HS-27A (cell line): Measurements from ENCODE around the gene ERRFI1.

Source experiments
- DNase-seq: peaks from one replicate; pipeline ENCODE4 v3.0.0-alpha.2; 2012; ENCODE audit warnings: low read depth, missing footprints

The ERRFI1 gene

DNA sequence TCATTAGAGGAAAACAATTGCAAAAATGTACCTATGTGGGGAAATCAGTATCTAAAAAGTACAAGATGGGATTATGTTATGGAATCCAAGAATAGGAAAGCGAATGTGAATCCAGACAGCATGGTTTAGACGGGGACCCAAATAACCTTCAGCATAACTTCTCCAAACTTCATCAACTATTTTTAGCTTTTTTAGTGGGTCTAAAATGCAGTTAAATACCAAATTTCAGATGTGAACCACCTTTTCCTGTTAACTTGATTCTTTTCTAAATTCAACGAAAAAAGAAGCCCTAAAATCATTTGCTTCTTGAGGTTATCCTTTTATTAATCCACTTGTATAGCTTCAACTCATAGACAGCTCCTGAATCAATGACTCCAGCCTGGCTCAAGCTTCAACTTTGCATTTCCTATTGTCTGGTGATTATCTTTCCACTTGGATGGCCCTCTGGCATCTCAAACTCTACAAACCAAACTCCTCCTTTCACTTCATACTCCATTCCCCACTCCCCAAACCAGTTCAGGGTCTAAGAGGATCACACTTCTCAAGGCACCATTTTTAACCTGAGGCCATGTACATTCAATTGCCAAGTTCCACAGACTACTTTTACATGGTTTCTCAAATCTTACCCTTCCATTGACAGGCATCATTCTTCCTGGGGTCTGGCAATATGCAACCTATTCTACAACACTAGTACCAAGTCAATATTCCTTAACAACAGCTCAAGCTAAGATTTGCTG is 7.4 kb downstream of the ERRFI1 start:
- DNase-seq = no peak

DNA sequence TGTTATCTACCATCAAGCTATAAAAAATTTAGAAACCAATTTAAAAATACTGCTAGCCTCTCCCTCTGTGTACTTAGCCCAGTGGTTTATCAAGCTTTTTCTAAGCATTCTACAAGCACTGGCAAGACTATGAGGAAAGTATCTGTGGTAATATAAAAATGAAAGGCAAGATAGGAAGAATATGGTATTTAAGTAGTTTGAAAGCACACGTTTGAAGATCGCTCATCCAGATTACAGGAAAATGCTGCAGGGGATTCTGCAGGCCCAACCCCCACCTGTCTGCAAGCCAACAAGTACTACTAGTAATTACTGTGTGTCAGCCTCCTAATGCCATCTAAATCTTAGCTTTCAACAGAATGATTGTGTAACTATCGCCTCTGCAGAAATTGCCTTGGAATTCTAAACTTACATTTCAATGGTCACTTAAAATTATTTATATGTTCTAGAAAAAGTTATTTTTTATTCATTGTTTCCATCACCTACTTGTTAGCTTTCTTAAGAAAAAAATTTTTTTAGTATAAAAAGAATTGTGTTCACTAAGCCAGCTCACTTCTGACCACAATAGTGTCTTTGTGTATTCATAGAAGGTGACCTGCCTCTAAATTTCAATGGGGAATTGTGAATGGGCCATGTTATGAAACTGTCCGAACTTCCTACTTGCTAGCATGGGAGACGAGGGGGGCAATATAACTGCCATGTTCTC is 8.5 kb downstream of the ERRFI1 start:
- DNase-seq = no peak

DNA sequence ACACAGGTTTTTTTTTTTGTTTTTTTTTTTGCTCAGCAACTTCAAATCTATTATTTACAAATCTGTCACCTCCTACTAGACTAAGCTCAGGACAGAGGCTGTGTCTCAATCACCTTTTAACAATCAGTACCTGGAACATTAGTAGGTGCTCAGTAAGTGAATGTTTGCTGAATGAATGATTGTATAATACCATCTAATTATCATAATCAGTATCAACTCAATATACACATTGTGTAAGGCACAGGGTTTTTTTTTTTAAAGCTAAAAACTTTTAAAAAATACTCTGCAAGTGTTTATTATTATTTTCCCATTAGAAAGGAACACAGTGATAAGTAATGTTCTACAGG is 9.2 kb downstream of the ERRFI1 start:
- DNase-seq = no peak

DNA sequence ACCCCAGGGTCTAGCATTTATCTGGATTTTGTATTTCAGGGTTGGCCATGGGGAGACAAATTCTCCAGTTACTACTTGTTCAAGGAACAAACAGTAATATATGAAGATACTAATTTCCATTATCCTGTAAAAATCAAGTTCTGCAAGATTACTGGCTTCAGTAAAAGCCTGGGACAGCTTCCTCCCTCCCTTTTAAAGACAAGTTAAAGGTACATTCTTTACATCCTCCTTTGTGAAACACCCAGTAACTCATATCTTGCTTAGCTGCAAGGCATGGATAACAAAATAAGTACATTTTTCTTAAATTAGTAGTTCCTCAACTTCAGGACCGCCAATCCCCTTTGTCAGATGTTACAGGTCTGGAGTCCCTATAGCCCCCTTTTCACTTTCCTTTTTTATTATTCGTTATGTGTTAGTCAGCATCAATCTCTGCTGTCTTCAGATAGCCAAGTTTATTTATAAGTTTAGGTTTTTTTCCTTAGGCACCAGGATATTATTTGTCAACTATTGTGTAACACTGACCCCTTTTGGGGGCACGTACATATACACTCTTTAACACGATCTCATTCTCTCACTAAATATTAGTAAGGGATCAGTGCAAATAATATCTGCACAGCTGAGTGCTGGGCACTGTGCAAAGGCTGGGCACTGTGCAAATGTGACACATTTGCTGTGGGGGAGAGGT is 9.8 kb downstream of the ERRFI1 start:
- no peak for DNase-seq

DNA sequence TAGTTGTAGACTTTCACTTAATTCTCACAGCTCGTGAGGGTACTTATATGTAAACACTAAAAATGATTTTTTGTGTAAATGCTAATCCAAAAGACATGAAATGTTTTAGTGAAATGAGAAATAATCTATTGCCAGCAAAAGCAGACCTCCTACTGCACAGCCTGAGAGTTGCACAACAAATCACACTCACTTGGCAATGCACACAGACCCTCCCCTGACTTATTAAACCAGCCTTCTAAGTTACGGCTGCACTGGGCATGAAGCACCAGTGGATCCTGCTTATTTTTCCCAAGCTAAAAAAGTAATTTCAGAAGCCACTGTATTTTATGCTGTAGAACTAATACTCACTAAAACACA is 10.3 kb downstream of the ERRFI1 start:
- no peak for DNase-seq

DNA sequence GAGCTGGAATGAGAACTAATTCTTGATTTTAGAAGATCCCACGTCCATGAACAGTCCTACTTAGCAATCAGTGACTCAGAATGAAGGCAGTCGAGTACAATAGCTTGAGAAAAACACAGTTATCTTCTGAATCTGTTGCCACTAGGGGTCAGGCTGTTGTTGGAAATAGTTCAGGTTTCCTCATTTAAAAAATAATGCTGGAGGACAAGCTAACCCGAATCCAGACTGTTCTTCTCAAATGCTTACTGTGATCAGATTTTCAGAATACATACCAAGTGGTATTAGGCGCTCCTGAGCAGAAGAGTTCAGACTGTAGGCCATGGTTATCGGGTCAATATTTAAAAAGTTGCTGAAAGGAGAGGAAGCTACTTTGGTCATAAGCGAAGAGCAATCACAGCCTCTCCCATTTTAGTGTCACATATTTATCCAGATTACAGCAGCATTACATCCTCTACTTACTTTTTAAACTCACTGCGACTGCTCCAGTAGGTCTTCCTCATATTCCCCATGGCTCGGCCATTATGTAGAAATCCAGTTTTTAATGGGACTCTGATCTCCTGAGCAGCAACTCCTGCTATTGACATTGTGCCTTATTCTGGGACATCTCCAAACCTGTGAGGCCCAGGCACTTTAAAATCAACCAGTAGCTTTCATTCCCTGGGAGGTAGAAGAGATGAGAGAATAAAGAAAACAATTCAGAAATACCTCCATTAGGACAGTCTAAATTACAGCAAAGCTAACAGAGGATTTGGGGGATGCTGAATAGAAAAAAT is 10.9 kb downstream of the ERRFI1 start:
- peak; percentile 75 for DNase-seq

DNA sequence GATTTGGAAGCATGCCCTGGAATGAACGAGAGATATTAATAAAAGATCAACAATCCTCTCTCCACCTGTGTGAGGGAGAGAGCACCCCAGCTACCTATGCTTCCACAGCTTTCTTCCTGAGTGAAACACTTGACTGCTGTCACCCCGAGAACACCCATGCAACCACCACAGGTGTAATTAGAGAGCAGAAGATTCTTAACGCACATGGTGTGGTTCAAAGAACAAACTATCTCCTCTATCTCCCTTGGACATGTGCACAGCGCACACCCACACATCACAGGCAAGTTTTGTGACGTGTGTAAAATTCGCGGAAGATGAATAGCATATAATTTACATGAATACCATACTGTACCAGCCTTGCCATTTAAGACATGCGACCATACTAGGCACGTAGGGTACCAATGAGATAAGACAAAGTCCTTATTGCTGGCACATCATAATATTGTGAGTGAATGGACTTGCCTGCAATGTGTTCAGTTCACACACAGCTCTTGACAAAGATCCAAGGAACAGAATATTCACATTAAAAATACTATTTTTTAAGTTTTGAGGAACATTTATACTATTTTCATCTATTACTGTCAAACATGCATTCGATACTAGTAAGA is 11.6 kb downstream of the ERRFI1 start:
- DNase-seq = no peak

DNA sequence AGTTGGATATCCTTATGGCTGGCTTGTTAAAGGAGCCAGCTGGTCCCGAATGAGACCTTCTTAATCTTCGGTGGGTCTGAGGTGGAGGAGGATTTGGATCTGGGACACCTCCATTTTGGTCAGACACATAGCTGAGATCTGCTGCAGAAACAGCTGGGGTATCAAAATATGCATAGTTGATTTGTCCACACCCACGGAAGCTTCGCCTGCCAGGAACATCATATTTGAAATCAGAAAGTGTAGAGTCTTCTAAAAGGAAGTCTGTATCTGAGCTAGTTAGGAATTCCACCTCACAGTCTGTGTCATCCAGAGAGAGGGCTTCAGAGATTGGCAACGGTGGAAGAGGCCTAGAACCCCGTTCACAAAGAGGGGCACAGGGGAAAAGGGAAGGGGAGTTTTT is 12.3 kb downstream of the ERRFI1 start:
- no peak for DNase-seq

DNA sequence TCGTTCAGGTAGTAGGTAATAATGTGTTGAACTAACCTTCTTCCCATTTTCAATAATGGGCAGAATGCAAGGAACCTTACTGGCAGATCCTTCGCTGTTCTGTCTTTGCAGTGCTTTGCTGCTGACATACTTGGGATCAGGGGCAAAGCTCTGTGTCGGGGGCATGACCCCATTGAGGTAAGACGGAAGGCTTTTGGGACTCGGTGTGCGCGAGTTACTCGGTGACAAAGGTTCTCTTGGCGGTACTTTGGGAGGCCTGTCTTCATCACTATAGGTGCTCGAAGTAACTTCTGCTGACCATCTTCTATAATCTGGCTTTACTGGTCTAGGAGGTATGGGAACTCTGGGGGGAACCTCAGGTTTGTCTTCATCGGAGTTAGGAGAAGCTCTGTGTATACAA is 12.7 kb downstream of the ERRFI1 start:
- no peak for DNase-seq

DNA sequence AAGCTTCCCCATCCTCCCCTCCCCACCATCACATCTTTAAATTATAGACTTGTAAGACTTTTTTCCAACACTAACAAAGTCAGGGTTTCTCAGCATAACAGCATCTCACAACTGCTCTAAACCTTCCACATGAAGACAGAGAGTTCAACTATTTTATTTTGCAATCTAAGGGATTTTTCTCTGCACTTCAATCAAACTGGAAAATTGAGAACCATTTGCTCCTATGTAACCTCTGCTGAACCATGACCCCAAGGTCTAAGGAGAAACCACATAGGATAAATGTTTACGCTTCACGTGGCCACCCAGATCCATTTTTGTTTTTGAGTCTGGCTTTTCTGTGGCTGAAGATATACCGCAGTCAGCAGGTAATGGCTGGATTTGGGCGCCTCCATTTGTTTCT is 13.2 kb downstream of the ERRFI1 start:
- DNase-seq = no peak

DNA sequence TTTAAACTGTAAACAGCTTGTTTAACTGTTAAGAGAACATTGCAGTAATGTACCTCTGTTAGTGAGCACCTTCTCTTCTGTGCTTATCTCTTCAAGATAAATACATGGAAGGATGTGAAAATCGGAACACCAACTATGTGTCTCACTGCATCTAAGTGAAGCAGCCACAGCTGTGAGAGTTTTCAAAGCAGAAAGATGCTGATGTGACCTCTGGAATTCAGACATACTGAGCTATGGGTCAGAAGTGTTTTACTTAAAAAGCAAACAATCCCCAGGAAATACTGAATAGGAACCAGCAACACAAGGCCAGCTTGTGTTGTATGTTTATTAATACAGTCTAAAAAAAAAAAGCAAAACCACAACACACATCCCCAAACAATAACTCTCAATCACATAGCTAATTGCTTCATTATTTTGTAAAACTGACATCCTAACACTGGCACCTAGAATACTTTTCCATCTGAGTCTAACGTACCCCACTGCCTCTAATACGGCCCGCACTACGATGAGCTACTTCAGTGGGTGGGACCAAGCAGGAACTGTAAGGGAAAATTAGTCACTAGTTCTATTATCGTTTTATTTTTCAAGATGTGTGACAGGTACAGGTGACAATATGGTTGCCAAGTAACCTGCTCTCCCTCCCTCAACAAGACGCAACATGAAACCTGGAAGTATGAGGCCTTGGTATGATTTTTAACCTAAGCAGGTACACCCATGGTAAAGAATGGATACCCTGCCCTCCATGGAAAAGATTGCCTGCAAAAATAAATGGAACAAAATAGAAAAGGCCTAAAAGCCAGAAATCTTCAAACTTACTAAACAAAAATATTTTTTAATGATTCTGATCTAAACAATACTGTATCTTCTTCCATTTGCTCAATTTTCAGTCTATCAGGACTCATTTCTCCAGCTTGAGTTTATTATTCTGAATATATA is 13.9 kb downstream of the ERRFI1 start:
- no peak for DNase-seq

DNA sequence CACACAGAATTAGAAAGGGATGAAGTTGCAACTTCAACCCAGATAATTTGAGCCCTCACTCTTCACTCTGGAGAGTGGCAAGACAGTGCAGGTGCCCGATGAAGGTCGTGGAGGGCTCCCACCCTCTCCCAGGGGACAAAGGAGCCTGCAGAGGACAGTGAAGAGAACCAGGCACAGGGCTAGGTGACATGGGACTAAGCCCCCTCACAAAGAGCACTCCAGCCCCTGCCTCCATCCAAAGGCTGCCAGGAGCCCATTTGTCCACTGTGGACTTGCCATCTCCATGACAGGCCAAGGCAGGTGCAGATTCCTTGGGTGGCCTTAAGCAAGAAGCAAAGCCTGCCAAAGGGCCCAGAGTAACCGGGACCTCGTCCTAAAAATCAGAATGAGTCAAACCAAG is 15.1 kb downstream of the ERRFI1 start:
- DNase-seq = no peak

DNA sequence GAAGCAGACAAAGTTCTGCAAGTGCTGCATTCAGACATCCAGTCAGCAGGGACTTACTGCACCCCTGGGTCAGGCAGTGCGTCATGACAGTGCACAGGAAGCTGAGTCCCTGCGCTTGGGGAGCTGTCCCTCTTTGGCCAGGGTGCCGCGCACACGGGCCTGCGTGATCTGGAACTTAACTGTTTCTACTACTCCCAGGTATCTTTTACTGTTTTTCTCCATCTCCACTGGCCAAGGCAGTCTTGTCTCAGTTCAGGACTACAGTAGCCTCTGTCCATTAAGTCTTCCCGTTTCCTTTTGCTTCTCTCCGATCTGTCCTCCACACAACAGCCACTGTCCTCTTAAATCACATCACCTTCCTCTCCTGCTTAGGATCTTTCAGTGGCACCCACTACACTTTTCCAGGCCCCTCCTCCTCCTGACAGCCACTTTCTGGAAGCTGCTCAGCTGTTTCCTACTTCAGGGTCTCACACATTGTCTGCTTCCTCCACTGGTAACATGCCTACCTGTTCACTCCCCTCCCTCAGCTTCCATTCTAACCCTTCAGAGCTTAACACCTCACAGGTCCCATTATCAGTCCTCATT is 15.9 kb downstream of the ERRFI1 start:
- DNase-seq = no peak

DNA sequence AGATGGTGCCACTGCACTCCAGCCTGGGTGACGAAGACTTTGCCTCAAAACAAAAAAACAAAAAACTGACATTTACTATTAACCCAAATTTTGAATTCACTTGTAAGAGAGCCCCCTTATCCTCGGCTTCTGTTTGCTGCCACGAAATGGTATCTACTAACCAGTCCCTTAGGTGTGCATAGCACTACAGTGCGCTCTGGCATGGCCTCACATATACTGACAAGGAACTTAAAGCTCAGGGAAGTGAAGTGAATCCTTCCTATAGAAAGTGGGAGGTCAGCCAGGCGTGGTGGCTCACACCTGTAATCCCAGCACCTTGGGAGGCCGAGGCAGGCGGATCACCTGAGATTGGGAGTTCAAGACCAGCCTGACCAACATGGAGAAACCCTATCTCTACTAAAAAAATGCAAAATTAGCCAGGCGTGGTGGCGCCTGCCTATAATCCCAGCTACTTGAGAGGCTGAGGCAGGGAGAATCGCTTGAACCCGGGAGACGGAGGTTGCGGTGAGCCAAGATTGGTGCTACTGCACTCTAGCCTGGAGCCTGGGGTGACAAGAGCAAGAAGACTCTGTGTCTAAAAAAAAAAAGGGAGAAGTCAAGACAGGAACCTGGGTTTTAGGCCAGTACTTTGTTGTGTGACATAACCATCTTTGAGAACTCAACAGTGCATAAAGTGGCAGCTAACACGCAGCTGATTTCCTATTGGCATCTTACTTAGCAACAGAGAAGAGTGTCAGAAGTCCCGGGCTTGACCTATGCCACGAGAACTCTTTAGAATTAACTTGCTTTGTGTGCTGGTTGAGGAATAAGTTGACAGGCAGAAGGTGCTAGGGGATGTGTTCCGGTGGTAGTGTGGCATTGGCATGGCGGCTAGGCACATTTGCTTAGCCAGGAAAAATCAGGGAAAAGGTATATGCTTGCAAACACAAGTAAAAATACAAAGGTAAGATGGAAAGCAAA is 16.8 kb downstream of the ERRFI1 start:
- no peak for DNase-seq

DNA sequence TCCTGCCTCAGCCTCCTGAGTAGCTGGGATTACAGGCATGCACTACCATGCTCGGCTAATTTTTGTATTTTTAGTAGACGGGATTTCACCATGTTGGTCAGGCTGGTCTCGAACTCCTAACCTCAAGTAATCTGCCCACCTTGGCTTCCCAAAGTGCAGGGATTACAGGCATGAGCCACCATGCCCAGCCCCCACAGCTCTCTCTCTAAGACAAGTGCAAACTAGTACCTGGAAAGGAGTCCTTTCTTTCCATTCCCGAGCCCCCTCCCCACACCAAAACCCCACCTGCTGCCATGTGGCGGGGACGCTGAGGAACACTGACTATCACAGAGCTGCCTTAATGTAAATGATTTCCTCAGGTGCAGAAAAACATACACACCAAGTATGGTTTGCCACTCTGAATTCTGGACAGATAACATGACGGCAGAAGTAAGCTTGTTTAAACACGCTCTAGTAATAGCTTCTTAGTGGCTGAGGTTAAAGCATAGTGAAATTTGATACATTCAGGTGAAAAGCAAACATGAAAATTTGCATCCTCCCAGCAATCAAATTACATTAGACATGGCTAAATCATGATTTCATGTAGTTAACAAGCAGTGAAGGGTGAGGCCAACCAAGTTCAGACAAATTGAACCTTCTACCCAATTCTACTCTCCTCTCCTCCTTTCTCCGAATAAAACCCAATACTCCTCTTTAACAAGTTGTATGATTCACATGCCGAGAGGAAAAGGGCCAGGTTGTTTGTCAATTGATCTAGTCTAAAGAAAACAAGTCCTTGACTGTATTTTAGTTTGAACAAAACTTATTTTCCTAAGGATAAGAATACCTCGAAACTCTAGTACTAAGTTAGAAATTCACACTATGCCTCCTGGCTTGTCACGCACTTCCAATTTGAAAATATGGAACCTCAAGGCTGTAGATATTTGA is 19.8 kb downstream of the ERRFI1 start:
- no peak for DNase-seq

DNA sequence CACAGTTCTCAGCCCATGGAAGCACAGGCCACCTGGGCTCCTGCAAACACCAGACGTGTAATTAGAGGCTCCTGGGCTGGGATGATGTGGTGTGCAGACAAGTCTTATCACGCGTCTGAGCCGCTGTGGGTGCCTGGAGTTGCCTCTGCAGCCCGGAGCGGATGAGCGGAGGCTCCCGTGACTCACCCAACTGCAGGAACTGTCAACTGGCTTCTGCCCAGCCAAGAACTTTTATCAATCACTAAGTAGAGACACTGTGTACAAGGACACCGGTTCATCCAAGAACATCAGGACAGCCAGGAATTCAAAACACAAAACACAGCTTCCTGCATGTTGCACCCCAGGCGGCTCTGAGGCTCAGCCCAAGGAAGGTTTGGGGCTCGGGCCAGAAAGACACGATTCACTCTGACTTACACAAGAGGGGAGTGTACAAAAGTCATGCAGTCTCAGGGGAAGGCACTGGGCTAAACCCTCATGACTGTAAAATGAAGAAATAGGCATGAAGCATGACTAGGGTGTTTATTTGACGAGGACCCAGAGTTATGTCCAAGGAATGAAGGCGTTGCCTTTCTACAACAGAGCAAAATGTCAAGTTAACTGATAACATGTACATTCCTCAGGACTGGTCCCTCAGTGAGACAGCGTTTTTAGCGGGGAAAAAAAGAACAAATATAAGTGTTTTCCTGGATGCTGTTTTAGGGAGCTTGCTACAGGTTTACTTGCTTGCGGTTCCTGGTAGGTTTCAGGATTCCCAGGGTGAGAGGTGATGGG is 21.1 kb downstream of the ERRFI1 start:
- peak; percentile 88 for DNase-seq

DNA sequence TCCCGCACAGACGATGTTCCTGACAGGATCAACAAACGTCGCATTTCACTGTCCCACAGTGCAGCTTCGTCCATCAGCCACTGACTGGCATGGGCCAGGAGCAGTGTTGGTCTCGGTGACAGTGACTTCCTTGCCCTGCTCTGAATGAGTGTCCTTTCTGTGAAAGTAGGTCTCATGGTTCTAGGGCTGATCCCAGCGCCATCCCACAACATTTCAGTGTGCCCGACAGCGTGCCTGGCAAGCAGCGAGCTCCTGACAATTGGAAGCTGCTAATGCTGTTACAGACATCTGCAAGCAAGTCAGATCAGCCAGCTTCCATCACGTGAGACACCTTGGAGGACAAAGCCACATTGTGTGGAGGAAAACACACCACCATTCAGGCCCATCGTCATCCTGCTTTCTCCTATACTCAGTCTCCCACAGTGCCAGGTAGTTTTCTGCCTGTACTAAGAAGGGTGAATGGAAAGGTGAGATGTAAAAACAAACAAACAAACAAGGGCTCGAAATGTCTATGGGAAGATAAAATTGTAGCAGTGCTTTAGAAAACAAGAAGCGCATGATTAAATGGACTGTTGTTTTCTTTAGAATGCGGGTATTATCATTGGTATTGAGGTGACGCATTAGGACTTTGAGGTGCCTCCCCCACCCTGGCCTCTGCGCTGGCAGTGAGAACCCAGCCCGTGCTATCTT is 21.9 kb downstream of the ERRFI1 start:
- no peak for DNase-seq
